ENCODE results near the gene METTL25B.

The METTL25B gene

GRCh38 chr1:156711011-156711817, 17.1 kb upstream of the METTL25B start:
- no peak overlapping the region for H3K4me3 ChIP-seq (replicated peaks in 1 of 2; ENCODE audit: low read depth in 2 of 2, low read length in 2 of 2)
- DNase-seq (ENCODE audit: low read depth in 2 of 2), result peak in 1 of 2 donors; percentile 65
- TF ChIP-seq CTCF (IDR thresholded peaks at IDR 0.05; ENCODE audit: low read depth, low read length), result no peak

- no peak for TF ChIP-seq CTCF (IDR thresholded peaks at IDR 0.05; ENCODE audit: low read depth, low read length)
- H3K4me3 ChIP-seq (replicated peaks in 1 of 2; ENCODE audit: low read depth in 2 of 2, low read length in 2 of 2), result no peak overlapping the region
- DNase-seq (ENCODE audit: low read depth in 2 of 2), result no peak
These were observed 15.6 kb upstream of the METTL25B start for GRCh38 chr1:156712626-156713025.

GRCh38 chr1:156714830-156715229, 13.4 kb upstream of the METTL25B start:
- H3K4me3 ChIP-seq (replicated peaks in 1 of 2; ENCODE audit: low read depth in 2 of 2, low read length in 2 of 2), result no peak overlapping the region
- TF ChIP-seq CTCF (IDR thresholded peaks at IDR 0.05; ENCODE audit: low read depth, low read length), result no peak
- DNase-seq (ENCODE audit: low read depth in 2 of 2), result no peak

- no peak for TF ChIP-seq CTCF (IDR thresholded peaks at IDR 0.05; ENCODE audit: low read depth, low read length)
- H3K4me3 ChIP-seq (replicated peaks in 1 of 2; ENCODE audit: low read depth in 2 of 2, low read length in 2 of 2), result no peak overlapping the region
- no peak for DNase-seq (ENCODE audit: low read depth in 2 of 2)
These were observed 10.9 kb upstream of the METTL25B start for GRCh38 chr1:156717351-156717750.

- H3K4me3 ChIP-seq (replicated peaks in 1 of 2; ENCODE audit: low read depth in 2 of 2, low read length in 2 of 2), result no peak overlapping the region
- no peak for TF ChIP-seq CTCF (IDR thresholded peaks at IDR 0.05; ENCODE audit: low read depth, low read length)
- DNase-seq (ENCODE audit: low read depth in 2 of 2), result peak in 1 of 2 donors; percentile 42
These were observed 7.1 kb upstream of the METTL25B start for GRCh38 chr1:156721131-156721530.

GRCh38 chr1:156721535-156721934, 6.7 kb upstream of the METTL25B start:
- no peak overlapping the region for H3K4me3 ChIP-seq (replicated peaks in 1 of 2; ENCODE audit: low read depth in 2 of 2, low read length in 2 of 2)
- no peak for TF ChIP-seq CTCF (IDR thresholded peaks at IDR 0.05; ENCODE audit: low read depth, low read length)
- no peak for DNase-seq (ENCODE audit: low read depth in 2 of 2)

Measured in cardiac fibroblast (primary cell).